PC-9 (cell line): ENCODE results near the gene SHISA3. TPM values are rescaled to one million over a fixed set of nuclear protein-coding genes. Genes with fewer than 3 reads are reported as not detected.

Source experiments
- BruUV-seq: library from RNA; stranded (reverse); fragments of 400-500 nt; replicated peaks from 2 replicates; lab custom pipeline; 2021; lab: Mats Ljungman, UMichigan
- CTCF ChIA-PET: fragments of 300-600 bp; sonication (Branson Sonifier 250); formaldehyde crosslinking; loops from one replicate; lab custom pipeline; 2022; ENCODE audit warnings: antibody characterized with exemption; lab: Charles Lee
- POLR2A ChIA-PET: fragments of 300-600 bp; sonication (Branson Sonifier 250); formaldehyde crosslinking; loops from one replicate; lab custom pipeline; 2022; ENCODE audit warnings: antibody characterized with exemption; ENCODE audit not compliant: unreplicated experiment; lab: Charles Lee
- DNase-seq, 2 experiments: peaks; one replicate each; pipeline versions ENCODE4 v3.0.0 to v3.0.0-alpha.2; 2015 to 2022; ENCODE audit warnings: mixed read lengths in 1 of 2
- H2AFZ ChIP-seq: fragments of 200-600 bp; sonication (generic); 2 replicates; pipeline ENCODE4 v1.8.1; 2017; ENCODE audit warnings: antibody characterized with exemption
- H3F3A ChIP-seq: fragments of 200-600 bp; sonication (generic); 2 replicates; pipeline ENCODE4 v1.8.1; 2017; ENCODE audit warnings: antibody characterized with exemption, mild to moderate bottlenecking, low read depth; ENCODE audit not compliant: insufficient read depth
- H3K27ac ChIP-seq: fragments of 200-600 bp; sonication (generic); 2 replicates; pipeline ENCODE4 v1.6.1; 2016; ENCODE audit warnings: mixed run types
- H3K27me3 ChIP-seq: fragments of 200-600 bp; sonication (generic); 2 replicates; pipeline ENCODE4 v1.6.1; 2016; ENCODE audit warnings: low read depth, mixed run types; ENCODE audit not compliant: insufficient read depth
- H3K36me3 ChIP-seq: fragments of 200-600 bp; sonication (generic); 2 replicates; pipeline ENCODE4 v1.6.1; 2016; ENCODE audit warnings: low read depth, mixed run types
- H3K4me1 ChIP-seq: fragments of 200-600 bp; sonication (generic); replicated peaks from 2 replicates; pipeline ENCODE4 v1.6.1; 2016; ENCODE audit warnings: mixed run types; ENCODE audit not compliant: insufficient read depth
- H3K4me2 ChIP-seq: fragments of 200-600 bp; sonication (generic); 2 replicates; pipeline ENCODE4 v1.6.1; 2017; ENCODE audit warnings: mixed run types
- H3K4me3 ChIP-seq: fragments of 200-600 bp; sonication (generic); 2 replicates; pipeline ENCODE4 v1.6.1; 2016; ENCODE audit warnings: mixed run types
- H3K79me2 ChIP-seq: fragments of 200-600 bp; sonication (generic); 2 replicates; pipeline ENCODE4 v1.6.1; 2017; ENCODE audit warnings: low read depth, mixed run types
- H3K9me2 ChIP-seq: fragments of 200-600 bp; sonication (generic); 2 replicates; pipeline ENCODE4 v1.8.1; 2017; ENCODE audit warnings: mild to moderate bottlenecking; ENCODE audit not compliant: insufficient read depth
- H3K9me3 ChIP-seq: fragments of 200-600 bp; sonication (generic); 2 replicates; pipeline ENCODE4 v1.8.1; 2016; ENCODE audit warnings: low read depth; ENCODE audit not compliant: insufficient read depth
- H4K20me1 ChIP-seq: fragments of 200-600 bp; sonication (generic); 2 replicates; pipeline ENCODE4 v1.8.1; 2017; ENCODE audit not compliant: insufficient read depth
- CTCF ChIP-seq: fragments of 200-600 bp; sonication (generic); conservative IDR thresholded peaks from 2 replicates; pipeline ENCODE4 v1.6.1; 2017; ENCODE audit warnings: mixed run types, antibody characterized with exemption, mild to moderate bottlenecking, moderate library complexity
- EZH2 ChIP-seq: fragments of 200-600 bp; sonication (generic); IDR thresholded peaks from 2 replicates; pipeline ENCODE4 v1.8.0; 2017; ENCODE audit warnings: antibody characterized with exemption, low read depth
- intact Hi-C: fragments of 100-400 bp; cut with micrococcal nuclease; formaldehyde crosslinking; loops from one replicate; pipeline ENCODE4 v1.10.0; 2022; ENCODE audit not compliant: unreplicated experiment
- total RNA-seq: library from RNA; stranded (reverse); gene quantifications from 2 replicates; pipeline ENCODE4 v1.2.3, GENCODE V29; 2021

The SHISA3 gene
- total RNA-seq, 1 experiment from 2014 or later, result not detected

- Histone ChIP-seq H3F3A (no peaks in the 10 kb centered on the region), H2AFZ (no peak overlapping the region), H3K27me3 (peaks cover 45% of the 10 kb centered on the region), H3K4me3 (no peak overlapping the region), H3K9me3 (no peaks in the 10 kb centered on the region), H3K4me2 (no peak overlapping the region), H3K9me2 (no peaks in the 10 kb centered on the region), H3K27ac (no peak overlapping the region), H3K79me2 (no peaks in the 10 kb centered on the region), H3K36me3 (no peaks in the 10 kb centered on the region), H4K20me1 (no peaks in the 10 kb centered on the region), H3K4me1 (no peaks in the 10 kb centered on the region)
- ChIA-PET POLR2A (no interaction called here), CTCF (no interaction called here)
- intact Hi-C loops, result no loop called here
- TF ChIP-seq EZH2, result no peak
- TF ChIP-seq CTCF, result no peak
- DNase-seq, result no peak
- BruUV-seq, result no TSS peak
Measured at GRCh38 chr4:42350611-42351182, 46.6 kb upstream of the SHISA3 start.

GRCh38 chr4:42352049-42352448, 45.2 kb upstream of the SHISA3 start:
- no peak for DNase-seq
- CTCF ChIA-PET, result no interaction called here
- H3K9me3 ChIP-seq, result no peaks in the 10 kb centered on the region
- H3K79me2 ChIP-seq, result no peaks in the 10 kb centered on the region
- no peak overlapping the region for H3K4me3 ChIP-seq
- peaks cover 45% of the 10 kb centered on the region for H3K27me3 ChIP-seq
- H3F3A ChIP-seq, result no peaks in the 10 kb centered on the region
- no peaks in the 10 kb centered on the region for H4K20me1 ChIP-seq
- no peak overlapping the region for H2AFZ ChIP-seq
- no peaks in the 10 kb centered on the region for H3K9me2 ChIP-seq
- POLR2A ChIA-PET, result no interaction called here
- H3K36me3 ChIP-seq, result no peaks in the 10 kb centered on the region
- no peaks in the 10 kb centered on the region for H3K4me1 ChIP-seq
- BruUV-seq, result no TSS peak
- intact Hi-C loops, result no loop called here
- no peak overlapping the region for H3K27ac ChIP-seq
- no peak for TF ChIP-seq EZH2
- no peak for TF ChIP-seq CTCF
- no peak overlapping the region for H3K4me2 ChIP-seq

- Histone ChIP-seq H4K20me1 (no peaks in the 10 kb centered on the region), H3K4me1 (no peaks in the 10 kb centered on the region), H3K36me3 (no peaks in the 10 kb centered on the region), H3K27ac (no peak overlapping the region), H3K4me2 (no peak overlapping the region), H3K79me2 (no peaks in the 10 kb centered on the region), H3K4me3 (no peak overlapping the region), H2AFZ (no peak overlapping the region), H3K27me3 (peaks cover 22% of the 10 kb centered on the region), H3F3A (no peaks in the 10 kb centered on the region), H3K9me2 (no peaks in the 10 kb centered on the region), H3K9me3 (no peaks in the 10 kb centered on the region)
- intact Hi-C loops, result no loop called here
- DNase-seq, result no peak
- TF ChIP-seq EZH2 (no peak), CTCF (no peak)
- CTCF ChIA-PET, result no interaction called here
- no TSS peak for BruUV-seq
- POLR2A ChIA-PET, result no interaction called here
Measured at GRCh38 chr4:42357325-42357724, 40.0 kb upstream of the SHISA3 start.
